Fibroblast of lung (primary cell): ENCODE measurements around the gene PCYT1A. TPM values are rescaled to one million over a fixed set of nuclear protein-coding genes. Genes with fewer than 3 reads are reported as not detected.

ENCODE experiments used
- DNase-seq, 2 donors: peaks; one replicate each; pipeline versions ENCODE4 v3.0.0 to v3.0.0-alpha.2; 2010; ENCODE audit warnings: low read depth in 2 of 2
- H2AFZ ChIP-seq: 2 replicates; pipeline ENCODE4 v1.5.1; 2012; ENCODE audit warnings: low read length, control low read depth, inconsistent platforms
- H3K27ac ChIP-seq: 2 replicates; pipeline ENCODE4 v1.5.1; 2011; ENCODE audit warnings: low read length, control low read depth; ENCODE audit not compliant: insufficient read depth
- H3K27me3 ChIP-seq: 2 replicates; pipeline ENCODE4 v1.5.1; 2011; ENCODE audit warnings: mild to moderate bottlenecking, low read length; ENCODE audit not compliant: control insufficient read depth, insufficient read depth
- H3K36me3 ChIP-seq: 2 replicates; pipeline ENCODE4 v1.5.1; 2011; ENCODE audit warnings: low read length; ENCODE audit not compliant: control insufficient read depth, insufficient read depth
- H3K4me1 ChIP-seq: 2 replicates; pipeline ENCODE4 v1.5.1; 2011; ENCODE audit warnings: low read length; ENCODE audit not compliant: control insufficient read depth, insufficient read depth; ENCODE audit errors: extremely low read depth
- H3K4me2 ChIP-seq: 2 replicates; pipeline ENCODE4 v1.5.1; 2011; ENCODE audit warnings: low read length, control low read depth; ENCODE audit not compliant: insufficient read depth; ENCODE audit errors: extremely low read depth
- H3K4me3 ChIP-seq, 4 experiments: fragments of 200-600 bp in 1 of 4; sonication (generic) in 1 of 4; replicated peaks in 1 of 4; 2 replicates each; pipeline ENCODE4 v1.5.1; 2011 to 2016; ENCODE audit warnings: low read length in 4 of 4, low read depth in 3 of 4, mild to moderate bottlenecking in 3 of 4, control low read depth in 2 of 4, inconsistent platforms in 1 of 4, mixed read lengths in 1 of 4; ENCODE audit not compliant: insufficient read depth in 1 of 4; ENCODE audit errors: control extremely low read depth in 1 of 4
- H3K79me2 ChIP-seq: 2 replicates; pipeline ENCODE4 v1.5.1; 2012; ENCODE audit warnings: mild to moderate bottlenecking, low read length, inconsistent platforms; ENCODE audit not compliant: control insufficient read depth, insufficient read depth
- H3K9ac ChIP-seq: 2 replicates; pipeline ENCODE4 v1.5.1; 2011; ENCODE audit warnings: mild to moderate bottlenecking, low read length, control low read depth; ENCODE audit not compliant: insufficient read depth
- H3K9me3 ChIP-seq: 2 replicates; pipeline ENCODE4 v1.5.1; 2012; ENCODE audit warnings: low read depth, low read length; ENCODE audit not compliant: control insufficient read depth, insufficient read depth
- H4K20me1 ChIP-seq: 2 replicates; pipeline ENCODE4 v1.5.1; 2011; ENCODE audit warnings: low read length; ENCODE audit not compliant: control insufficient read depth, insufficient read depth; ENCODE audit errors: extremely low read depth
- EZH2 ChIP-seq: IDR thresholded peaks from 2 replicates; pipeline ENCODE4 v1.5.1; 2012; ENCODE audit warnings: low read length, control low read depth, mild to moderate bottlenecking; ENCODE audit errors: missing control alignments
- polyA plus RNA-seq, 2 donors: library from polyadenylated mRNA; depleted of rRNA in 1 of 2; stranded (reverse) in 1 of 2; unstranded in 1 of 2; fragments of >200 nt; gene quantifications; 2 replicates each; pipeline ENCODE4 v1.2.1, GENCODE V29; 2011 to 2012; ENCODE audit warnings: missing spikeins in 1 of 2
- total RNA-seq: library from RNA; depleted of rRNA; stranded (reverse); fragments of >200 nt; gene quantifications from 2 replicates; pipeline ENCODE4 v1.2.1, GENCODE V29; 2014
- TF ChIP-seq, protein P1 (sequence below), 2 donors: IDR thresholded peaks in 1 of 2; conservative IDR thresholded peaks in 1 of 2; 1 replicate in 1 of 2; 2 replicates in 1 of 2; pipeline ENCODE4 v1.5.1; 2011 to 2012; ENCODE audit warnings: low read length in 2 of 2, control low read depth in 1 of 2, inconsistent platforms in 1 of 2, low read depth in 1 of 2, mild to moderate bottlenecking in 1 of 2

The PCYT1A gene
- total and polyA plus RNA-seq, 2 donors (not counting 1 experiment from before 2014, with no cell fraction given): 68.9 to 73.8 TPM

DNA sequence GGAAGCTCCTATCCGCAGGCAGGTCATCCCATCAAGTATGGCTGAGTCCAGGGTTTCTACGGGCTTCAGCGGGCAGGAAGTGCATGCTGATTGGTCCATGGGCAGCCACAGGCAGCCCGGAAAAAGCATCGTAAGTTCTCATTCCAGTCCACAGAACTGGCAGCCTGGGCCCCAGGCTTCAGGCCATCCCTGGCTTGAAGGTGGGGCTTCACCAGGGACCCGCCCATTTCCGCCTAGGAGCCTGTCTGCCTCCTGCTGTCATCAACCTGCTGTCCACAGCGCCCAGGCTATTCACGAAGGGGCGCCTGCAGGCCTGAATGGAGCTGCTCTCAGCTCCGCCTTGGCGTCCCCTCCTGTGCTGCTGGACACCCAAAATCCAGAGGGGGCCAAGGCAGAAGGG, 13.9 kb downstream of the PCYT1A start:
- TF ChIP-seq, protein P1, sequence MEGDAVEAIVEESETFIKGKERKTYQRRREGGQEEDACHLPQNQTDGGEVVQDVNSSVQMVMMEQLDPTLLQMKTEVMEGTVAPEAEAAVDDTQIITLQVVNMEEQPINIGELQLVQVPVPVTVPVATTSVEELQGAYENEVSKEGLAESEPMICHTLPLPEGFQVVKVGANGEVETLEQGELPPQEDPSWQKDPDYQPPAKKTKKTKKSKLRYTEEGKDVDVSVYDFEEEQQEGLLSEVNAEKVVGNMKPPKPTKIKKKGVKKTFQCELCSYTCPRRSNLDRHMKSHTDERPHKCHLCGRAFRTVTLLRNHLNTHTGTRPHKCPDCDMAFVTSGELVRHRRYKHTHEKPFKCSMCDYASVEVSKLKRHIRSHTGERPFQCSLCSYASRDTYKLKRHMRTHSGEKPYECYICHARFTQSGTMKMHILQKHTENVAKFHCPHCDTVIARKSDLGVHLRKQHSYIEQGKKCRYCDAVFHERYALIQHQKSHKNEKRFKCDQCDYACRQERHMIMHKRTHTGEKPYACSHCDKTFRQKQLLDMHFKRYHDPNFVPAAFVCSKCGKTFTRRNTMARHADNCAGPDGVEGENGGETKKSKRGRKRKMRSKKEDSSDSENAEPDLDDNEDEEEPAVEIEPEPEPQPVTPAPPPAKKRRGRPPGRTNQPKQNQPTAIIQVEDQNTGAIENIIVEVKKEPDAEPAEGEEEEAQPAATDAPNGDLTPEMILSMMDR (conservative IDR thresholded peaks at IDR 0.05 in 1 of 2, IDR thresholded peaks at IDR 0.05 in 1 of 2; ENCODE audit: low read depth in 1 of 2, low read length in 2 of 2): no peak
- TF ChIP-seq EZH2: no peak
- Histone ChIP-seq H2AFZ (no peak overlapping the region), H3K27me3 (no peaks in the 10 kb centered on the region), H3K27ac (no peak overlapping the region), H3K36me3 (peaks cover 11% of the 10 kb centered on the region), H4K20me1 (no peaks in the 10 kb centered on the region), H3K79me2 (peaks cover 43% of the 10 kb centered on the region), H3K4me3 (no peak overlapping the region), H3K9me3 (no peaks in the 10 kb centered on the region), H3K4me1 (peaks cover 2% of the 10 kb centered on the region), H3K9ac (no peak overlapping the region), H3K4me2 (no peak overlapping the region)
- DNase-seq: no peak

DNA sequence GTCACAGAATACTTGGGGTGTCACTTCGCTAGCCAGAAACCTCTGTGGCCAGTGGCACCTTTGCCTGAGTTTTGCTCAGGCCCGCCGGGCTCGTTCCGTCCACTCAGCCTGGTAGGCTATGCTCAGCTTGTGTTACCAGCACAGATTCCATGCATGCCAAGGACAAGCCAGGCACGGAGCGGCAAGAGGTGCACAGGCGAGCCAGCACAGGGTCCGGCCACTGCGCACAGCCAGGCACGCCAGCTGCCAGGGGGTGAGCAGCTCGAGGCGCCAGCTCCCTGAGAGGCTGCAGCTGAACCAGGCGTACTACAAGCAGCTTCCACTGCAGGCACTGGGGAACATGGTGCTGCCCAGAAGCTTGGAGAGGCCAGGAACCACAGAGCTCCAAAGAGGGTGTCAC, 14.7 kb downstream of the PCYT1A start:
- no peak for TF ChIP-seq EZH2
- TF ChIP-seq, protein P1 (conservative IDR thresholded peaks at IDR 0.05 in 1 of 2, IDR thresholded peaks at IDR 0.05 in 1 of 2; ENCODE audit: low read depth in 1 of 2, low read length in 2 of 2): no peak
- Histone ChIP-seq H3K4me2 (no peak overlapping the region), H4K20me1 (no peaks in the 10 kb centered on the region), H3K27ac (no peak overlapping the region), H2AFZ (no peak overlapping the region), H3K4me3 (no peak overlapping the region), H3K79me2 (peaks cover 34% of the 10 kb centered on the region), H3K9ac (no peak overlapping the region), H3K27me3 (no peaks in the 10 kb centered on the region), H3K4me1 (peaks cover 2% of the 10 kb centered on the region), H3K36me3 (peaks cover 11% of the 10 kb centered on the region), H3K9me3 (no peaks in the 10 kb centered on the region)
- DNase-seq: no peak

DNA sequence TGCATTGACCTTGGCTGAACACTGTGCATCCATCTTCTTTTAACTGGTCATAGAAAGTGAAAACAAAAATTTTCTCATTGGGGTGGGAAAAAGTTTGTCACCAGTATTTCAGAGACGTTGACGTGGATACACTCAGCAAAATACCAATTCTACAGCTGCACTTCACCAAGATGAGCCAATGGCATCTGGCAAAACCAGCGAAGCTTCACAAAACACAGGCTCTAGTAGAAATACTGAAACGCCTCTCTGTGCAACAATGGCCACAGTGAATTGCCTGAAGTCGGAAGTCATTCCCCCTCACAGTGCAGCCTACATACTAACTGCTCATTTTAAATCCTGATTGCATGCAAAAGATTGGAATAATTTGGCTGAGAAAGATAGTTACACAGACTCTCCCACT, 17.0 kb downstream of the PCYT1A start:
- peaks cover 2% of the 10 kb centered on the region for H3K4me1 ChIP-seq
- H3K79me2 ChIP-seq: peaks cover 32% of the 10 kb centered on the region
- no peaks in the 10 kb centered on the region for H3K9me3 ChIP-seq
- no peak overlapping the region for H3K27ac ChIP-seq
- H3K4me2 ChIP-seq: no peak overlapping the region
- H3K9ac ChIP-seq: no peak overlapping the region
- peaks cover 13% of the 10 kb centered on the region for H3K36me3 ChIP-seq
- no peaks in the 10 kb centered on the region for H4K20me1 ChIP-seq
- no peaks in the 10 kb centered on the region for H3K27me3 ChIP-seq
- TF ChIP-seq, protein P1 (conservative IDR thresholded peaks at IDR 0.05 in 1 of 2, IDR thresholded peaks at IDR 0.05 in 1 of 2; ENCODE audit: low read depth in 1 of 2, low read length in 2 of 2): no peak
- no peak for TF ChIP-seq EZH2
- no peak overlapping the region for H3K4me3 ChIP-seq
- H2AFZ ChIP-seq: no peak overlapping the region
- no peak for DNase-seq
